MM.1S (cell line): ENCODE results near the gene KIF25.

Experiments used
- CTCF ChIP-seq: fragments of 300-600 bp; sonication (generic); IDR thresholded peaks from 2 replicates; pipeline ENCODE4 v1.5.1; 2016; ENCODE audit warnings: antibody characterized with exemption, low read length, mixed read lengths
- EZH2 ChIP-seq: fragments of 300-600 bp; sonication (generic); optimal IDR thresholded peaks from 2 replicates; pipeline ENCODE3; 2017; ENCODE audit warnings: low read depth, mild to moderate bottlenecking, antibody characterized with exemption, low read length, mixed read lengths

DNA sequence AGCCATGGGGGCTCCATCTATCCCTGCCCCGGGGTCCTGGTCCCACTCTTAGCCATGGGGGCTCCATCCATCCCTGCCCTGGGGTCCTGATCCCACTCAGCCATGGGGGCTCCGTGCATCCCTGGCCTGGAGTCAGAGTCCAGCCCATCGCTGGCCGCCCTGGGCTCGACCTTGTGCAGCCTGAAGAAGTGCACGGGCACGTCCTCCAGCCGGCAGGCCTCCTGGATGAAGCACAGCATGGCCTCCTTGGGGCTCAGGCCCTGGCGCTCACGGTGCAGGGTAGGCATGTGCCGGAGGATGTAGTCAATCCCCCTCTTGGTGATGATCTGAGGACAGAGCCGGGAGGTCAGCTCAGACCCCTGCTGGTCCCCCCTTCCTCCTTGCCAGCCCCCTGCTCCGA lies 66.0 kb downstream of the KIF25 start:
- TF ChIP-seq CTCF (no peak), EZH2 (no peak)
